GM18520 (cell line): ENCODE measurements around the gene STXBP5L.
"Not testable (repeated sequence)": the region's sequence is repeated elsewhere in the genome, so short reads cannot be mapped to it uniquely, and the experiment has no call there.

Experiments
- ATAC-seq: cut with Tn5 transposase; IDR thresholded peaks from one replicate; pipeline ENCODE4 v1.9.1; 2021; ENCODE audit not compliant: unreplicated experiment

STXBP5L gene

DNA sequence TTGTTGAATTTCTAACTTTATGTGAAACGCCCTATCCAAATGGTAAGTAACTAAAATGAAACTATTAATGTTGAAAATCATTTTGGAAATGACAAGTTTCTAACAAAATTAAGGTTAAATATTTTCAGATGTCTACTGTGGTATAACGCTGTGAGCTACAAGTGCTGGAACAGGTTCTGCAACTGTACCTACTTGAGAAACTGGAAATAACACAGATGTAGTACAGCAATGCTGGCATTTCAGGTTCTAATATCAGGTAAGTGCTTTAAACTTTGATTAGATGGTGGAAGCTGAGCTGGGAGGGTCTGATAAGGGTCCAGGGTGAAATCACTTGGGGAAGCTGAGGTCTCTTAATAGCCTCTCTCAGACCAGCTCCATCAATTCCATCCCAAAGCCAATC, 315.1 kb downstream of the STXBP5L start:
- ATAC-seq, result no peak

- ATAC-seq, result no peak
Measured at GRCh38 chr3:121228971-121229370, 321.0 kb downstream of the STXBP5L start.

GRCh38 chr3:121230194-121230593, 322.2 kb downstream of the STXBP5L start:
- not testable (repeated sequence) for ATAC-seq

GRCh38 chr3:121231872-121232271, 323.9 kb downstream of the STXBP5L start:
- no peak for ATAC-seq

DNA sequence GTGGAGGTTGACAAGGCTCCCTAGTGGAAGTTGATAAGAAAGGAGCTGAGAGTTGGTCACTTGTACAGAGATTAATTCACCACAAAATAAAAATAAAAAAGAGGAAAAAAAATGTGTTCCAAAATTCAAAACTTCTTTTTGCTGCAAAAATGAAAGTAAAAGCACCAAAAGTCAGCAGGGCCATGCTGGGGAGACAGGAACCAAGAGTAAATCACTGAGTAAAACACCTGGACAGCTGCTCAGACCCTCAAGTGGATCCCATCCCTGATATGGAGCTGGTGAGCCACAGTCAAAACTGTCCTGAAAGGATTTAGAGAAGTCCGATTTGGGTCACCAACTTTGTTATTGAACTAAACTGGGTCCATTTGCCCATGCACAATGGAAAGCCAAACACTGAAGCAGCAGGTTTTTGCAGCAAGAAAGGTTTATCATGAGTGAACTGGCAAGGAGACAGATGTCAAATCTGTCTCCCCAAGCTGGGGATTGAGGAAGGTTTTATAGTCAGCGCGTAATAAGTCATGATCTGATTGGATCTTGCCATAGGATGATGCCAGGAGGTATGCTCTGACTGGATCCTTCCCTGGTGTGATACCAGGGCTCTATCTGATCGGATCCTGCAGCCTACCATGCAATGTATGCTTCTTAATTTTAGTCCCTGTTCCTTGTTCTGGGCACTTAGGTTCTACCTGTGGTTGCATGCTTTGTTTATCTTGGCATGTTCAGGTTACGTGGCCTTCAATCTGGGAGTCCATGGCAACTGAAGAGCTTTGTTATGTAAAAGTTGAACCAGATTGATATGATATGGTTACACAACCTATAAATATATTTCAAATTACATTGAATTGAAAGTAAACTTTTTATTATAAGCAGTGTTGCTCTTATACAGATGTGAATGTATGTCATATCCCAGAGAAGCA, 324.6 kb downstream of the STXBP5L start:
- ATAC-seq, result no peak

DNA sequence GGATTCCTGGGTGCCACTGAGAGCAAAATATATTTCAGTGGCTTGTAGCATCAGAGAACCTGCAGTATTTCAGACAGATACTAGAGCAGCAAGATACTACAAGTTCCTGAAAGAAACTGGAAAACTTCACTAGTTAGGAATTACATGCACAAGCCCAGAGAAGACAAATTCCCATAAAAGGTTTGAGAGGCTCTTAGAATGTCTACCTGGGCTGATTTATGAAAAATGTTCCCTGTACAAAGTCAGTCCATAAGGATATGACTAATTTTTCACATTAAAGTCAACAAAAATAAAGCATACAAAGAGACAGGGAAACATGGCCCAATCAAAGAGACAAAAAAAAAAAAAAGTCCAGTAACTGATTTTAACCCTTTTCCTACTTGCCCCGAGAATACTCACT, 335.2 kb downstream of the STXBP5L start:
- no peak for ATAC-seq

DNA sequence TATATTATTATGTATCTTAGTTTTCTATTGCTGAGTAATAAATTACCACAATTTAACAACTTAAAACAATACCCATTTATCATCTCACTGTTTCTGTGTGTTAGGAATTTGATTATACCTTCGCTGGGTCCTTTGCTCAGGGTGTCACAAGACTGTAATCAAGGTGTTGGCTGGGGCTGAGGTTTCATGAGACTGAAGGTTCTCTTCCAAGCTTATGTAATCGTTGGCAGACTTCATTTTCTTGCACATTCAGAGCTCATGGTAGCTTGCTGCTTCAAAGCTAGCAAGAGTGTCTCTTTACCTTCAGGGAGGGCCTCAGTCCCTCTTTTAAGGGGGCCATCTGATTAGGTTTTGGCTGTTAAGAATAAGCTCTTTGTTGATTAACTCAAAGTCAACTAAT, 344.7 kb downstream of the STXBP5L start:
- ATAC-seq, result no peak

GRCh38 chr3:121269389-121269788, 361.4 kb downstream of the STXBP5L start:
- no peak for ATAC-seq

- ATAC-seq, result no peak
Measured at GRCh38 chr3:121274411-121274810, 366.4 kb downstream of the STXBP5L start.

- no peak for ATAC-seq
Measured at GRCh38 chr3:121295452-121295851, 387.4 kb downstream of the STXBP5L start.

DNA sequence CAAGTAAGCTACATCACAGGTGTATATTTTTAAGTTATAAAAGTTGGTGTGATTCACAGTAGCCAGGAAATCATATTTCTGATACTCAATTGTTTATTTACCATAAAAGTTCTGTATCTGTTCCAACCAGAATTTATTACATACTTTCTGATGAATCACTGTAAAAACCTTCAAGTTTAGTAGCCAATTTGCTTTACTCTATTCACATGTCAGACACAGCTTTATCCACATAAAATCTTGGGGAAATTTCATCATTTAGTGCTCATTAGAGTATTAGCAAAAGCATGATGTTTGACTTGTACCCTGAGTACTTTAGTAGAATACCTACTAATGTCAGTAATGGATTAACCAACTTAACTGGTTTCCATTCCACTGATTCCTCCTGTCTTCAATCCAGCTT, 388.0 kb downstream of the STXBP5L start:
- ATAC-seq, result no peak

GRCh38 chr3:121324320-121324719, 416.3 kb downstream of the STXBP5L start:
- ATAC-seq, result no peak

- ATAC-seq, result no peak
Measured at GRCh38 chr3:121330118-121330517, 422.1 kb downstream of the STXBP5L start.

- ATAC-seq, result no peak
Measured at GRCh38 chr3:121330634-121331033, 422.6 kb downstream of the STXBP5L start.

- ATAC-seq, result not testable (repeated sequence)
Measured at GRCh38 chr3:121355960-121356359, 448.0 kb downstream of the STXBP5L start.

DNA sequence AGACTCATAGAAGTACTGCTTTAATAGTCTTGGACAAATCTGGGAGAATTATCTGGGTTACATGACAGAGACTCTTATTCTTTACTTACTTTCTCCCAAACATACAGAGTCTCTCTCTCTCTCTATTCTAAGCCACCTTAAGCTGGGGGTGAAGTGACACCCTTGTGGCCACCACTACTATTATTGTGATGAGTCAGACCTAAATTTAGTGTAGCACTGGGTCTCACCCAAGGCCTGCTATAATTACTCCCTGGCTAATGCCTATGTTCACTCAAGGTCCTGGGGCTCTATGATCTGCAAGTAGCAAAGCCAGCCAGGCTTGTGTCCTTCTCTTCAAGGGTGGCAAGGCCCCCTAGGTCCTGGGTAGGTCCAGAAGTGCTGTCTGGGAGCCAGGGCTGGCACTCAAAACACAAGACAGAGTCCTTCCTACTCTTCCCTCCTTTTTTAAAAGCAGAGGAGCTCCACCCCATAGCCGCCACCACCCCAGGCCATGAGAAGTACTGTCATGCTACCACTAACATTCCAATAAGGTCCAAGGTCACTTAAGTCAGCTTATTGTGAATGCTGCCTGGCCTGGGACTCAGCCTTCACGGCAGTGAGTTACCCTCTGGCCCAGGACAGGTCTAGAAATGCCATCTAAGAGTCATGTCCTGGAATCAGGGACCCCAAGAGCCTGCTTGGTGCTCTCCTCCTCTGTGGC, 454.2 kb downstream of the STXBP5L start:
- ATAC-seq, result peak; percentile 79

- ATAC-seq, result not testable (repeated sequence)
Measured at GRCh38 chr3:121388308-121388707, 480.3 kb downstream of the STXBP5L start.

- ATAC-seq, result not testable (repeated sequence)
Measured at GRCh38 chr3:121395967-121396366, 488.0 kb downstream of the STXBP5L start.

- not testable (repeated sequence) for ATAC-seq
Measured at GRCh38 chr3:121398051-121398450, 490.0 kb downstream of the STXBP5L start.

DNA sequence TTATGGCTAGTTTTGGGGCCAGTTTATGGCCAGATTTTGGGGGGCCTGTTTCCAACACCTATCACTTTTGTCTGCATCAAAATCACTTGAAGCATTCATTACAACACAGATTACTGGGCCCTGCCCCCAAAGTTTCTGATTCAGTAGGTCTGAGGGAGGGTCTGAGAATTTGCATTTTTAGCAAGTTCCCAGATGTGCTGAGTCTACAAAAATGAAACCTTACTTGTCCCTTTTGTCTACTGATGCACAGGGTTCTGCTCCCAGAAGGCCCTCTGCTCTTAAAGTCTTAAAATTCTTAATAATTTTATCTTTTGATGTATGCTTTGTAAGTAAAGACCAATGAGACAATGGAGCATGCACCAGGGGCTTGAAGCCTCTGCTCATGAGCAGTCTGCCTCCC, 491.8 kb downstream of the STXBP5L start:
- ATAC-seq, result no peak

DNA sequence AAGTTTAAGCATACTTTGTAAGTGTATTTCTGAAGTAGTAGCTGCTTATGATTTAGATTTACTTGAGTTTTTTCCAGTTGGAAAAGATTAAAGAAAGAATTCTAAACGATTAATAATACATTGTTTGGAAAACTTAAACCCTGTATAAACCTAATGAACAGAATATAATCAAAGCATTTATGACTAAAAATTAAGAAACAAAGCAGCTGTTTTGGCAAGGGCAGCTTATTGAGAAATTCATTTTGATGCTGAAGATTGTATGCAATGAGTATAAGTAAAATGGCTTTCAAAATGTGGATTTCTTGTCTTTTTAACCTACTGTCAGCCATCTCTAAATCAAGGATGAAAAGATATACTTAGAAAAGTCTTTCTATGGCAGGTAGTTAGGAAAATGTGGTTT, 497.6 kb downstream of the STXBP5L start:
- no peak for ATAC-seq

GRCh38 chr3:121411523-121411922, 503.5 kb downstream of the STXBP5L start:
- no peak for ATAC-seq
